Inflammatory macrophage treated with lipopolysaccharide for 1 hour (primary cell): ENCODE results near the gene CATSPER4.

ENCODE experiments used
- DNase-seq, 2 donors: peaks; one replicate each; pipeline ENCODE4 v3.0.0-alpha.2; 2020 to 2022

The CATSPER4 gene

GRCh38 chr1:26197301-26197700, 6.9 kb downstream of the CATSPER4 start:
- no peak for DNase-seq

GRCh38 chr1:26197813-26198212, 7.4 kb downstream of the CATSPER4 start:
- DNase-seq, result no peak

GRCh38 chr1:26200413-26200812, 10.0 kb downstream of the CATSPER4 start:
- DNase-seq, result no peak

- DNase-seq, result no peak
Measured at GRCh38 chr1:26203642-26204318, 13.4 kb downstream of the CATSPER4 start.

- no peak for DNase-seq
Measured at GRCh38 chr1:26210147-26210870, 19.9 kb downstream of the CATSPER4 start.

- no peak for DNase-seq
Measured at GRCh38 chr1:26212726-26213125, 22.3 kb downstream of the CATSPER4 start.

- no peak for DNase-seq
Measured at GRCh38 chr1:26213335-26213905, 23.0 kb downstream of the CATSPER4 start.

GRCh38 chr1:26215246-26215645, 24.8 kb downstream of the CATSPER4 start:
- DNase-seq, result no peak

- no peak for DNase-seq
Measured at GRCh38 chr1:26218906-26219494, 28.6 kb downstream of the CATSPER4 start.

GRCh38 chr1:26220199-26220912, 30.0 kb downstream of the CATSPER4 start:
- no peak for DNase-seq

GRCh38 chr1:26221094-26221493, 30.7 kb downstream of the CATSPER4 start:
- DNase-seq, result no peak

GRCh38 chr1:26224606-26225005, 34.2 kb downstream of the CATSPER4 start:
- DNase-seq, result no peak

GRCh38 chr1:26225033-26225831, 34.8 kb downstream of the CATSPER4 start:
- peak in 1 of 2 donors; percentile 7 for DNase-seq

GRCh38 chr1:26230682-26231081, 40.3 kb downstream of the CATSPER4 start:
- DNase-seq, result peak; percentile 51 to 72

- DNase-seq, result peak; percentile 96 to 99
Measured at GRCh38 chr1:26233903-26234643, 43.7 kb downstream of the CATSPER4 start, which contains the start of gene CEP85. CEP85 (plus strand) TSS chr1:26234200; CDS start chr1:26239784, 5,584 bp downstream.

GRCh38 chr1:26234644-26235370, 44.4 kb downstream of the CATSPER4 start:
- peak in 1 of 2 donors; percentile 29 for DNase-seq

GRCh38 chr1:26237230-26237966, 47.0 kb downstream of the CATSPER4 start:
- peak in 1 of 2 donors; percentile 30 for DNase-seq

GRCh38 chr1:26239936-26240335, 49.5 kb downstream of the CATSPER4 start:
- DNase-seq, result no peak
